Measurements from ENCODE around the gene SCLY.

Gene SCLY

DNA sequence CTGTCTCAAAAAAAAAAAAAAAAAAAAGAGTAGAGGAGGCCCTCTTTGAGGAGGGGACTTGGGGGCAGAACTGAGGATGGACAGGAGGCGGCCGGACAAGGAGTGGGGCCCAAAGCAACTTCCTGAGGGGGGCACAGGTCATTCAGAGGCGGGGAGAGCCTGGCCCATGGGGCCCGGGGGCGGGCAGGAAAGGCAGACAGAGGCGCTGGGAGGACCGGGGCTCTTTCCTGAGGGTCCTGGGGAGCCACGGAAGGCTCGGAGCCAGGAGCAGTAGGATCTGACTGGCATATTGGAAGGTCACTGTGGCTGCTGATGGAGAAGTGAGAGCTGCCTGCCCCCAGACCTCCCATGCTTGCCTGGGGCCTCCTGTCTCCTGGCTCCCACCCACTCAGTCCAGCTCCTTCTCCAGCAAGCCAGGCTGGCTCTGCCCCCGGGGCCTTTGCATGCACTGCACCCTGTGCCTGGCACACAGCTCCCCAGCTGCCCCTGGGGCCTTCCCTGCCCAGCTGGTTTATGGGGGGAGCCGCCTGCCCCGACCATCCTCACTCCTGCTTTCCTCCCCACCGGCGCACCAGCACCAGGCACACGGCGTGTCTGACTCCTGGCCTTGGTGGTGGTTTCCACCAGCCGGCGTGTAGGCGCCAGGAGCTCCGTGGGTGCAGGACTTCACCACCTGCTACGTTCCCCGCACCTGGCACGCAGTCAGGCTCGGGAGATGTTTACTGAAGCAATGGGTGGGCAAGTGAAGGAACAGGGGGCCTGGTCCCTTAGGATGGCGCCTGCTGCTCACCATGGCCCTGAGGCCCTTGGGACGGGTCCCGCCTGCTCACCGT lies 44.9 kb downstream of the SCLY start:
- no peak for DNase-seq (ENCODE audit: low spot score)
- TF ChIP-seq, protein P1, sequence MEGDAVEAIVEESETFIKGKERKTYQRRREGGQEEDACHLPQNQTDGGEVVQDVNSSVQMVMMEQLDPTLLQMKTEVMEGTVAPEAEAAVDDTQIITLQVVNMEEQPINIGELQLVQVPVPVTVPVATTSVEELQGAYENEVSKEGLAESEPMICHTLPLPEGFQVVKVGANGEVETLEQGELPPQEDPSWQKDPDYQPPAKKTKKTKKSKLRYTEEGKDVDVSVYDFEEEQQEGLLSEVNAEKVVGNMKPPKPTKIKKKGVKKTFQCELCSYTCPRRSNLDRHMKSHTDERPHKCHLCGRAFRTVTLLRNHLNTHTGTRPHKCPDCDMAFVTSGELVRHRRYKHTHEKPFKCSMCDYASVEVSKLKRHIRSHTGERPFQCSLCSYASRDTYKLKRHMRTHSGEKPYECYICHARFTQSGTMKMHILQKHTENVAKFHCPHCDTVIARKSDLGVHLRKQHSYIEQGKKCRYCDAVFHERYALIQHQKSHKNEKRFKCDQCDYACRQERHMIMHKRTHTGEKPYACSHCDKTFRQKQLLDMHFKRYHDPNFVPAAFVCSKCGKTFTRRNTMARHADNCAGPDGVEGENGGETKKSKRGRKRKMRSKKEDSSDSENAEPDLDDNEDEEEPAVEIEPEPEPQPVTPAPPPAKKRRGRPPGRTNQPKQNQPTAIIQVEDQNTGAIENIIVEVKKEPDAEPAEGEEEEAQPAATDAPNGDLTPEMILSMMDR (IDR thresholded peaks at IDR 0.05), result no peak

DNA sequence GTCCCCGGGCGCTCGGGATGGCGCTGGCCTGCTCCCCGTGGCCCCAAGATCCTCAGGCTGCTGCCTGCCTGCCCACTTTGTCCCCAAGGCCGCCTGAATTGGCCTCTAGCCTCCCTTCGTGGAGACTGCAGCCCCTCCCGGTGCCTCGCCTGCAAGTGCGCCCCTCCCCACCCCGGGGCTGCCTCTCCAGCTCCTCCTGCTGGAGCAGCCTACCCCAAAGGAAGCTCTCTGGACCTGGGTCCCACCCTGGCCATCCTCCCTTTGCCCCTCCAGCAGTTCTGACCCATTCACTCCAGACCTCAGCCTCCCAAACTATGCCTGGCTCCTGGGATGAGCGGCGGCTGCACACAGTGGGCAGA lies 45.5 kb downstream of the SCLY start:
- no peak overlapping the region for H3K27ac ChIP-seq
- H3K4me3 ChIP-seq, result no peak overlapping the region
- DNase-seq (ENCODE audit: low spot score), result no peak
- TF ChIP-seq, protein P1 (IDR thresholded peaks at IDR 0.05), result no peak

More for the DNA sequence above, 44.9 kb downstream of the SCLY start:
- no peak overlapping the region for H3K27ac ChIP-seq
- no peak overlapping the region for H3K4me3 ChIP-seq

DNA sequence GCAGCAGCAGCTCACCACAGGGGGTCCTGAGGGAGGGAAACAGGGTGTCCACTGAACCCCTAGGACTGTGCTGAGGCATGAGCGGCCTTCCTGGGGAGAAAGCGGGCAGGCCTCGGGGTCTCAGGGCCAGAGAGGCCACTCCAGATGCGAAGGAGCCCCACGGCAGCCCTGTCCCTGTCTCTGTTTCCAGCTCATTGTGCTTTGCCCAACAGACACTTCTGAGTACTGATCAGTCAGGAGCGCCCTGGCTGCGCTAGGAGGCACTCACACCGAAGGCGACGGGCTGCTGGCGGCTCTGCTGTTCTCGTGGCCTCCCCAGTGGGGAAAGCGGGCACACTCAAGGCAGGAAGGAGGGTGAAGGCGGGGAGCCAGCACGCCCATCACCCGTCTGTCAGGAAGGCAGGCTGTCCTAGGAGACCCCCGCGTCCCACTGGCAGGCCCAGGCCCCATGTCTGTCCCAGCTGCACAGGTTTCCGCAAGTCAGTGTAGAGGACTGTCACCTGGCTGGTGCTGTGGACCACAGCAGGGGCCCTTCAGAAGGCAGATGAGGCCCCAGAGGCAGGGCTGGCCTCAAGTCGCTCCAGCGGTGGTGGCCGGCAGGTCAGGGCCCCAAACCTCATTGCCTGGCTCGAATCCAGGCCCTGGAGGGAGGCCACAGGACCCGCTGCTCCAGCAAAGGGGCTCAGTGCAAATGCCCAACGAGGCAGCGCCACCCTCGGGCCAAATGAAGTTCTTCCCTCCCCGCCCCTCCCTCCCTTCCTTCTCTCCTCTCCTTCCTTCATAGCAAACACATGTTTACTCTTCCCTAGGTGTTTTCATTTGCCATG lies 46.1 kb downstream of the SCLY start:
- Histone ChIP-seq H3K27ac (no peak overlapping the region), H3K4me3 (no peak overlapping the region)
- TF ChIP-seq, protein P1 (IDR thresholded peaks at IDR 0.05), result no peak
- no peak for DNase-seq (ENCODE audit: low spot score)

DNA sequence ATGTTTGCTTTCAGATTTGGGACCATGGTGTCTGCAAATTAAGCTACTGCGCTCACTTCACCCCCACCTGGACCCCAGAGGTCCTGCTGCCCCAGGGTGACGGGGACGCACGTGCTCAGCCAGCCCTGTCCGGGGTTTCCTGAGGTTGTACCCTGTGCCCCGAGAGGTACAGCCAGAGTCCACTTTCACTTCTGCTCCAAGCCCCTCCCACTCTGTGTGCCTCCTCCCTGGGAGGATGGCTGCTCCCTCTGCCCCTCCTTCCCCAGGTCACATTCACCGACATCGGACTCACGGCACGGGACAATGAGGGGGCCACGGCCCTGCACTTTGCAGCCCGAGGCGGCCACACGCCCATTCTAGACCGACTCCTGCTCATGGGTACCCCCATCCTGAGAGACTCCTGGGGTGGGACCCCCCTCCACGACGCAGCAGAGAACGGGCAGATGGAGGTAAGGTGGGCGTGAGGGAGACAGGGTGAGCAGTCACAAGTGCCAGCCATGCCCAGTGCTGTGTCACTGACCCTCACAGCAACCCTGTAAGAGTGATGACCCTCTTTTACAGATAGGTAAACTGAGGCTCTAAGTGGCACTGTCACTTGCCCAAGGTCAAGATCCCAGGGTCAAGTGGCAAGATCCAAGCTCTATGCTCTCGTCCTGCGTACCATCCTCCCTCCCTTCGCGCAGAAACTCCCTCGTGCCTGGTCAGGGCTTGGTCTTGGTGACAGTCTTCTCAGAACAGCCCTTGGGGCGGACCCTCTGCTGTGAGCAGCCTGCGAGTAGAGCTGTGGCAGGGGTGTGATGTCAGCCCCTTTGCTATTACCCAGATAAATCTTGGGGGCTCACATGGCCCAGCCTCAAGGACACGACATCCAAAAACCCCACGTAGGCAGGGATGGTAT lies 47.0 kb downstream of the SCLY start:
- no peak for DNase-seq (ENCODE audit: low spot score)
- H3K27ac ChIP-seq, result no peak overlapping the region
- TF ChIP-seq, protein P1 (IDR thresholded peaks at IDR 0.05), result no peak
- no peak overlapping the region for H3K4me3 ChIP-seq

DNA sequence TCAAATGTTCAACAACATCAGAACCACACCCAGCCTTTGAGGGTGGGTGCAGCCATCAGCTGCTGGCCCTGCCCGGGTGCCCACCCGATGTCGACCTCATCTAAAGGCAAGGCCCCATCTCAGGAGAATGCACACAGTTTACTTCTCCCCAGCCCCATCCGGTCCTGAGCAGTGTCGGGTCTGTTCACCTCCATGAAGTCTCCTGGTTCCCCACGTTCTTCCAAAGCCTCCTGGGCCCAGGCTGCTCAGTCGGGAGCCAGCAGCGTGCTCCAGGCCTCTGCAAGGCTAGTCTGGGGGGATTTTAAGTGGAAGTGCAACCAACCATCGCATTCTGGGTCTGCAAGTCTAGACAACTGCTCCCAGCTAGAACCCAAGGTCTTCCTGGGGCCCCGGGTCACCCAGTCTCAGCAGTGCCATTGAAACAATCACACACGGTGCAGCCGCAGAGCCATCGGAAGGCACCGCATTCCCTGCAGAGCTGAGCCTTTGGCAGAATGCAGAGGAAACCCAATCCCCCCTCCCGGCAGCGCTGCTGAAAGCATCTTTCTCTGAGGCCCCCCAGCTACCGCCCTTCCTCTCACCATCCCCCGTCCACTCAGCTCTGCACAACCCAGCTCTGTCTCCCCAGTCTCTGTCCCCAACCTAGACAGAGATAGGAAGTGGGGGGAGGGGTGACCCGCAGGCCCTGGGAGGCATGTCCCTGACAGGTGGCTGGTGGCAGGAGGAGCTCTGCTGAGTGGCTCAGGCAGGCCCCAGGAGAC lies 47.8 kb downstream of the SCLY start:
- DNase-seq (ENCODE audit: low spot score), result no peak
- H3K4me3 ChIP-seq, result no peak overlapping the region
- TF ChIP-seq, protein P1 (IDR thresholded peaks at IDR 0.05), result no peak
- no peak overlapping the region for H3K27ac ChIP-seq

DNA sequence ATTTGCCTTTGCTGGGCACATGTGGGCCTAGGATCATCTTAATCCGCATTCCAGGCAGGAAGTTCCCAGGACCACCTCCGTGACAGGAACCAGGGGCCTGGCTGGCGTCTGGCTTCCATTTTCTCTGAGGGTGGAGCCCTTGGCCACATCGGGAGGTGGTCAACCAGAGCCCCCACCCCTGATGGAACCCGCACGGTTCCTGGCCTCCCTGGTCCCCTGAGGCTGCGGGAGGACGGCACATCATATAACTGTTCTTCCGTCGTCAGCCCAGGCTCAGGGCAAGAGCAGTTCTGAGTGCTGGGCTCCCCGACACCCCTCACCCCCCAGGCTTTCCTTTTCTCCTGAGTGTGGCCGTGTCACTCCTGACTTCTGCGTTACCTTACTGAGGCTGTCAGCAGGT lies 52.8 kb downstream of the SCLY start:
- TF ChIP-seq, protein P1 (IDR thresholded peaks at IDR 0.05), result no peak
- Histone ChIP-seq H3K4me3 (no peak overlapping the region), H3K27ac (no peak overlapping the region)
- no peak for DNase-seq (ENCODE audit: low spot score)

All from coronary artery (tissue), 2 donors.